Pancreas (tissue), 10 donors: ENCODE data around the gene COPS6. TPM values are rescaled to one million over a fixed set of nuclear protein-coding genes. Genes with fewer than 3 reads are reported as not detected.

ENCODE experiments used
- ATAC-seq, 4 donors: fragments of 200-7000 bp; cut with Tn5 transposase; one replicate each; pipeline versions ENCODE4 v1.8.0 to v1.9.1; 2020; ENCODE audit warnings: mild to moderate bottlenecking in 4 of 4, moderate library complexity in 4 of 4
- DNase-seq, 6 donors: peaks; one replicate each; pipeline ENCODE4 v3.0.0-alpha.2; 2020
- FAIRE-seq: peaks from 2 replicates; lab custom pipeline; 2012; peaks lifted over from hg19 to GRCh38; lab: Jason Lieb, UNC
- H3K27ac ChIP-seq, 4 donors: fragments of 200-600 bp; sonication (generic); 1 replicate in 3 of 4; 2 replicates in 1 of 4; pipeline versions ENCODE4 v1.5.0 to v1.8.0; 2020
- H3K27me3 ChIP-seq, 4 donors: fragments of 200-600 bp; one replicate each; pipeline ENCODE4 v1.8.0; 2021
- H3K36me3 ChIP-seq, 3 donors: fragments of 200-600 bp; sonication (generic) in 1 of 3; one replicate each; pipeline versions ENCODE4 v1.5.0 to v1.8.0; 2020 to 2021
- H3K4me1 ChIP-seq, 3 donors: fragments of 200-600 bp; one replicate each; pipeline ENCODE4 v1.8.0; 2021
- H3K4me3 ChIP-seq, 4 donors: fragments of 200-600 bp; sonication (generic) in 2 of 4; one replicate each; pipeline versions ENCODE4 v1.5.0 to v1.8.0; 2020 to 2021
- H3K9me3 ChIP-seq, 4 donors: fragments of 200-600 bp; one replicate each; pipeline ENCODE4 v1.8.0; 2021
- CTCF ChIP-seq, 4 donors: fragments of 200-600 bp; sonication (generic) in 3 of 4; IDR thresholded peaks; one replicate each; pipeline versions ENCODE4 v1.5.0 to v1.8.0; 2021; ENCODE audit warnings: antibody characterized with exemption in 4 of 4
- WGBS, 2 donors: extraction: QIAGEN DNeasy Blood & Tissue Kit; methylation state at CpG; one replicate each; pipeline ENCODE4 v1.1.7; 2013; 5-methylcytosine and 5-hydroxymethylcytosine counted together
- intact Hi-C, 3 donors: fragments of 100-400 bp; cut with DNase I; formaldehyde crosslinking; loops; one replicate each; pipeline versions ENCODE4 v1.11.1 to v1.14.2; 2022
- polyA plus RNA-seq, 2 donors: library from polyadenylated mRNA; stranded (reverse); fragments of 200-250 nt; gene quantifications; one replicate each; pipeline ENCODE4 v1.2.3, GENCODE V29; 2013
- total RNA-seq, 6 donors: library from RNA; stranded (reverse); fragmentation: NEBNext Ultra II Directional in 4 of 6; extraction: Animal tissue kit (Norgen Biotek cat#: 25700) in 4 of 6; gene quantifications; one replicate each; pipeline versions ENCODE4 v1.2.1 to v1.2.4, GENCODE V29; 2021 to 2023
- donor health status: healthy with polysubstance abuse.
- donor health status: DM: no; HTN: no; CAD: no; lungs with moderate emphysema.
- donor health status: DM: no; HTN: no; CAD: no.
- donor health status: control.
- donor health status: control.
- donor health status: Bipolar disorder and iron deficiency.
- donor health status: DM: yes; HTN: yes; CAD: no.
- donor health status: DM: no; HTN: no; CAD: no.
- donor health status: DM: no; HTN: no; CAD: no.
- donor health status: DM: yes; HTN: yes; CAD: no.

COPS6 gene
- total and polyA plus RNA-seq, 8 donors: 34.6 to 82.0 (median 40.5) TPM

DNA sequence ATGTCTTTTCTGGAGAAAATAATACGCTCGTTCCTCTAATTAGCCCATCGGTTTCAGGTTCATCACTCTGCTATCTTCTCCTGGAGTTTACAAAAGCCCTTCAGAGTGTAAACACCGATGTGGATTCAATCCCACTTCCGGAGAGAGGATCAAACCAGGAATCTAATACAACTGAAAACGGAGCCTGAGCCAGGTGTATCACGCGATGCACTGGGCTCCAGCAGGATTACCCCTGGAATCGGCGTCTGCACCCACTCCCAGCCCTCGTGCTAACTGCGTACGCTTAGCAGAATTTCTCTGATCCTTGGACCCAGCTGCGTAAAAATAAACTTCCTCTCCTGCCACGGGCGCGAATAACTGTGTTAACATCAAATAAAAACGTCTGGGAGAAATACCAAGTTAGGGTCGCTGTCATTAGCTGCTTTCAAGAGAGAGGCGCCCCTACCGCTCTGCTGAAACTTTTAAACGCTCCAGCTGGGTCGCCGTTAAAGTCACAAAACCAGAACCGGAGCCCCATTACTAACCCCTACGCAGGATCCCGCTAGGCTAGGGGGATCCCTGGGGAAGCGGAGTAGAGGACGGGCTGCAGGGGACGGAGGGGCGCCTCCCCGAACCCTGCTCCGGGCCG is 7.7 kb upstream of the COPS6 start:
- H3K36me3 ChIP-seq: peaks cover 0 to 13% (median 11%) of the 10 kb centered on the region in 3 donors
- H3K4me1 ChIP-seq: peaks cover 0 to 16% (median 15%) of the 10 kb centered on the region in 3 donors
- ATAC-seq: peak in 2 of 4 donors; percentile 5 to 14
- H3K27ac ChIP-seq: peak overlapping the region; percentile 55 to 90 (median 63)
- WGBS, 2 donors: 1% methylated on average over 34 of the region's 34 CpGs
- no peak for TF ChIP-seq CTCF (IDR thresholded peaks at IDR 0.05)
- H3K27me3 ChIP-seq: no peaks in the 10 kb centered on the region
- intact Hi-C loops: no loop called here
- peak overlapping the region; percentile 74 to 95 (median 86) for H3K4me3 ChIP-seq
- no peaks in the 10 kb centered on the region for H3K9me3 ChIP-seq
- FAIRE-seq: no peak
- DNase-seq: no peak

GRCh38 chr7:100081535-100082102 is 7.2 kb upstream of the COPS6 start, which contains the start of gene ZNF3:
ZNF3 (minus strand) TSS chr7:100081723; CDS start chr7:100077357, 4,366 bp downstream.
- ATAC-seq (peak; percentile 92 to 97 (median 94)), FAIRE-seq (no peak), DNase-seq (peak; percentile 97 to 99 (median 98))
- WGBS, 2 donors: 0 to 1% methylated on average over 50 to 55 of the region's 55 CpGs
- intact Hi-C loops: no loop called here
- Histone ChIP-seq H3K4me1 (peaks cover 0 to 16% (median 15%) of the 10 kb centered on the region in 3 donors), H3K27ac (peak within 1 kb of the TSS; percentile 55 to 90 (median 84)), H3K36me3 (peaks cover 0 to 7% (median 7%) of the 10 kb centered on the region in 3 donors), H3K9me3 (no peaks in the 10 kb centered on the region), H3K27me3 (no peaks in the 10 kb centered on the region), H3K4me3 (peak within 1 kb of the TSS; percentile 74 to 95 (median 86))
- peak; percentile 86 to 97 (median 94) for TF ChIP-seq CTCF (IDR thresholded peaks at IDR 0.05)

DNA sequence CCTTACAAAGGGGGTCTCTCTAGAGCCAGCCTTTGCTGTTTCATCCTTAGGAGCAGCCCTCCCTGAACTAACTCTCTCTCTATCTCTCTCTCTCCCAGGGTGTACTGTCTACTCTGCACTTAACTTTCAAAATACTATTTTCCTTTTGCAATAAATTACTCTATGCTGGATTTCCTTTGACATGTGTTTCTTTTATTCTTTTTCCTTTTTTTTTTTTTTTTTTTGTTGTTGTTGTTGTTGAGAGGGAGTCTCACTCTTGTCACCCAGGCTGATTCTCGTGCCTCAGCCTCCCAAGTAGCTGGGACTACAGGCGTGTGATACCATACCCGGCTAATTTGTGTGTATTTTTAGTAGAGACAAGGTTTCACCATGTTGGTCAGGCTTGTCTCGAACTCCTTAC is 5.8 kb upstream of the COPS6 start:
- Histone ChIP-seq H3K4me1 (peaks cover 2 to 16% (median 15%) of the 10 kb centered on the region in 3 donors), H3K9me3 (no peaks in the 10 kb centered on the region), H3K27ac (peak overlapping the region in 2 of 4 donors; percentile 82 to 86), H3K36me3 (no peaks in the 10 kb centered on the region), H3K4me3 (no peak overlapping the region), H3K27me3 (no peaks in the 10 kb centered on the region)
- no peak for ATAC-seq
- no peak for TF ChIP-seq CTCF (IDR thresholded peaks at IDR 0.05)
- intact Hi-C loops: no loop called here
- WGBS, 2 donors: 55 to 65% methylated on average over 4 of the region's 4 CpGs
- FAIRE-seq: no peak
- DNase-seq: no peak

DNA sequence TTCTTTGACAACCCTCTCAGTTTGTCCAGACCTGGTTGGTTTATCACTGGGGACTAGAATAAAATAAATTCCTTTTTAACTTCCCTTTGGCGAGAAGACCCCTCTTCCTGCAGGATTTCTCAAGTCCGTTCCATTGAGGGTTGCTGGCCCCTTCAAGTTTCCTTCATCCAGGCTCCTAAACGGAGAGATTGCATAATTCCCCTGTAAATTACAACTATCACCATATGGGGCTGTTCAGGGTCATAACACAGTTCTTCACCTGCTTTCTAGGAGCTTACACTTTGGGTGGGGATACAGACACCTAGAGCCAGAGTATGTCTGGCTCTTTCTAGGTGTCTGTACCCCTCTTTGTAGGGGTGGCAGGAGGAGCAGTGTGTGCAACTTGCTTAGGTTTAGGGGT is 3.3 kb upstream of the COPS6 start:
- TF ChIP-seq CTCF (IDR thresholded peaks at IDR 0.05): no peak
- Histone ChIP-seq H3K27ac (no peak overlapping the region), H3K4me1 (peaks cover 7 to 8% (median 7%) of the 10 kb centered on the region in 3 donors), H3K36me3 (no peaks in the 10 kb centered on the region), H3K27me3 (no peaks in the 10 kb centered on the region), H3K9me3 (no peaks in the 10 kb centered on the region), H3K4me3 (no peak overlapping the region)
- ATAC-seq: no peak
- FAIRE-seq: no peak
- intact Hi-C loops: no loop called here
- 50 to 61% methylated on average over 3 of the region's 3 CpGs for WGBS, 2 donors
- no peak for DNase-seq
